Inflammatory macrophage (primary cell): ENCODE results near the gene GLYAT.
"Not testable (repeated sequence)": the region's sequence is repeated elsewhere in the genome, so short reads cannot be mapped to it uniquely, and the experiment has no call there.

Source experiments
- DNase-seq, 2 donors: peaks; one replicate each; pipeline ENCODE4 v3.0.0-alpha.2; 2020 to 2022

Gene GLYAT

GRCh38 chr11:58742981-58743880, 11.5 kb upstream of the GLYAT start:
- no peak for DNase-seq

GRCh38 chr11:58742140-58742539, 10.4 kb upstream of the GLYAT start:
- DNase-seq = no peak

GRCh38 chr11:58741127-58741526, 9.4 kb upstream of the GLYAT start:
- no peak for DNase-seq

- DNase-seq = no peak
Observed at GRCh38 chr11:58740447-58740846, 8.7 kb upstream of the GLYAT start.

- no peak for DNase-seq
Observed at GRCh38 chr11:58739725-58740430, 8.1 kb upstream of the GLYAT start.

GRCh38 chr11:58734681-58735490, 3.1 kb upstream of the GLYAT start:
- DNase-seq = no peak

- DNase-seq = no peak
Observed at GRCh38 chr11:58730507-58731089, 1.1 kb downstream of the GLYAT start.

GRCh38 chr11:58727415-58727797, 4.3 kb downstream of the GLYAT start:
- no peak for DNase-seq

GRCh38 chr11:58726737-58727414, 4.9 kb downstream of the GLYAT start:
- peak; percentile 61 to 78 for DNase-seq

GRCh38 chr11:58719406-58720117, 12.2 kb downstream of the GLYAT start:
- no peak for DNase-seq

- no peak for DNase-seq
Observed at GRCh38 chr11:58712531-58712930, 19.2 kb downstream of the GLYAT start.

- no peak for DNase-seq
Observed at GRCh38 chr11:58711832-58712231, 19.9 kb downstream of the GLYAT start.

- DNase-seq = no peak
Observed at GRCh38 chr11:58707767-58708166, 24.0 kb downstream of the GLYAT start.

GRCh38 chr11:58696825-58697224, 34.9 kb downstream of the GLYAT start:
- DNase-seq = not testable (repeated sequence)

- DNase-seq = no peak
Observed at GRCh38 chr11:58693026-58693425, 38.7 kb downstream of the GLYAT start.

- DNase-seq = no peak
Observed at GRCh38 chr11:58691675-58692074, 40.1 kb downstream of the GLYAT start.

GRCh38 chr11:58688789-58689503, 42.8 kb downstream of the GLYAT start:
- DNase-seq = peak in 1 of 2 donors; percentile 23

- no peak for DNase-seq
Observed at GRCh38 chr11:58685973-58686722, 45.6 kb downstream of the GLYAT start.

- not testable (repeated sequence) for DNase-seq
Observed at GRCh38 chr11:58682660-58683059, 49.1 kb downstream of the GLYAT start.

GRCh38 chr11:58677536-58677935, 54.2 kb downstream of the GLYAT start:
- not testable (repeated sequence) for DNase-seq
